HL-60 (cell line): Measurements from ENCODE around the gene GALNT13.

Experiments used
- GABPA ChIP-seq: IDR thresholded peaks from 2 replicates; pipeline ENCODE4 v1.6.1; 2012; ENCODE audit warnings: low read depth
- POLR2AphosphoS5 ChIP-seq: IDR thresholded peaks from 2 replicates; pipeline ENCODE4 v1.6.1; 2012; ENCODE audit warnings: low read depth
- TF ChIP-seq, protein P1 (sequence below): IDR thresholded peaks from 2 replicates; pipeline ENCODE4 v1.6.1; 2012; ENCODE audit warnings: low read depth; ENCODE audit not compliant: insufficient replicate concordance
- TF ChIP-seq, protein P2 (sequence below): IDR thresholded peaks from one replicate; pipeline ENCODE4 v1.5.1; 2011; ENCODE audit warnings: low read length, control low read depth, inconsistent platforms; ENCODE audit not compliant: insufficient read depth

- TF ChIP-seq, protein P1, sequence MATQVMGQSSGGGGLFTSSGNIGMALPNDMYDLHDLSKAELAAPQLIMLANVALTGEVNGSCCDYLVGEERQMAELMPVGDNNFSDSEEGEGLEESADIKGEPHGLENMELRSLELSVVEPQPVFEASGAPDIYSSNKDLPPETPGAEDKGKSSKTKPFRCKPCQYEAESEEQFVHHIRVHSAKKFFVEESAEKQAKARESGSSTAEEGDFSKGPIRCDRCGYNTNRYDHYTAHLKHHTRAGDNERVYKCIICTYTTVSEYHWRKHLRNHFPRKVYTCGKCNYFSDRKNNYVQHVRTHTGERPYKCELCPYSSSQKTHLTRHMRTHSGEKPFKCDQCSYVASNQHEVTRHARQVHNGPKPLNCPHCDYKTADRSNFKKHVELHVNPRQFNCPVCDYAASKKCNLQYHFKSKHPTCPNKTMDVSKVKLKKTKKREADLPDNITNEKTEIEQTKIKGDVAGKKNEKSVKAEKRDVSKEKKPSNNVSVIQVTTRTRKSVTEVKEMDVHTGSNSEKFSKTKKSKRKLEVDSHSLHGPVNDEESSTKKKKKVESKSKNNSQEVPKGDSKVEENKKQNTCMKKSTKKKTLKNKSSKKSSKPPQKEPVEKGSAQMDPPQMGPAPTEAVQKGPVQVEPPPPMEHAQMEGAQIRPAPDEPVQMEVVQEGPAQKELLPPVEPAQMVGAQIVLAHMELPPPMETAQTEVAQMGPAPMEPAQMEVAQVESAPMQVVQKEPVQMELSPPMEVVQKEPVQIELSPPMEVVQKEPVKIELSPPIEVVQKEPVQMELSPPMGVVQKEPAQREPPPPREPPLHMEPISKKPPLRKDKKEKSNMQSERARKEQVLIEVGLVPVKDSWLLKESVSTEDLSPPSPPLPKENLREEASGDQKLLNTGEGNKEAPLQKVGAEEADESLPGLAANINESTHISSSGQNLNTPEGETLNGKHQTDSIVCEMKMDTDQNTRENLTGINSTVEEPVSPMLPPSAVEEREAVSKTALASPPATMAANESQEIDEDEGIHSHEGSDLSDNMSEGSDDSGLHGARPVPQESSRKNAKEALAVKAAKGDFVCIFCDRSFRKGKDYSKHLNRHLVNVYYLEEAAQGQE: no peak
- TF ChIP-seq, protein P2, sequence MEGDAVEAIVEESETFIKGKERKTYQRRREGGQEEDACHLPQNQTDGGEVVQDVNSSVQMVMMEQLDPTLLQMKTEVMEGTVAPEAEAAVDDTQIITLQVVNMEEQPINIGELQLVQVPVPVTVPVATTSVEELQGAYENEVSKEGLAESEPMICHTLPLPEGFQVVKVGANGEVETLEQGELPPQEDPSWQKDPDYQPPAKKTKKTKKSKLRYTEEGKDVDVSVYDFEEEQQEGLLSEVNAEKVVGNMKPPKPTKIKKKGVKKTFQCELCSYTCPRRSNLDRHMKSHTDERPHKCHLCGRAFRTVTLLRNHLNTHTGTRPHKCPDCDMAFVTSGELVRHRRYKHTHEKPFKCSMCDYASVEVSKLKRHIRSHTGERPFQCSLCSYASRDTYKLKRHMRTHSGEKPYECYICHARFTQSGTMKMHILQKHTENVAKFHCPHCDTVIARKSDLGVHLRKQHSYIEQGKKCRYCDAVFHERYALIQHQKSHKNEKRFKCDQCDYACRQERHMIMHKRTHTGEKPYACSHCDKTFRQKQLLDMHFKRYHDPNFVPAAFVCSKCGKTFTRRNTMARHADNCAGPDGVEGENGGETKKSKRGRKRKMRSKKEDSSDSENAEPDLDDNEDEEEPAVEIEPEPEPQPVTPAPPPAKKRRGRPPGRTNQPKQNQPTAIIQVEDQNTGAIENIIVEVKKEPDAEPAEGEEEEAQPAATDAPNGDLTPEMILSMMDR: no peak
- TF ChIP-seq POLR2AphosphoS5: no peak
- no peak for TF ChIP-seq GABPA
Observed at GRCh38 chr2:154447727-154448418, 576.2 kb downstream of the GALNT13 start.
